LNCaP clone FGC (cell line): ENCODE measurements around the gene RMRP.

Source experiments
- DNase-seq: peaks from one replicate; pipeline ENCODE4 v3.0.0-alpha.2; 2011; ENCODE audit warnings: low read depth
- H3K4me3 ChIP-seq: 2 replicates; pipeline ENCODE4 v1.5.1; 2011; ENCODE audit warnings: mild to moderate bottlenecking, low read depth, low read length, control low read depth
- CTCF ChIP-seq: IDR thresholded peaks from 2 replicates; pipeline ENCODE4 v1.5.1; 2012; ENCODE audit warnings: mild to moderate bottlenecking; ENCODE audit not compliant: control insufficient read depth, insufficient read depth; ENCODE audit errors: extremely low read depth

The RMRP gene

DNA sequence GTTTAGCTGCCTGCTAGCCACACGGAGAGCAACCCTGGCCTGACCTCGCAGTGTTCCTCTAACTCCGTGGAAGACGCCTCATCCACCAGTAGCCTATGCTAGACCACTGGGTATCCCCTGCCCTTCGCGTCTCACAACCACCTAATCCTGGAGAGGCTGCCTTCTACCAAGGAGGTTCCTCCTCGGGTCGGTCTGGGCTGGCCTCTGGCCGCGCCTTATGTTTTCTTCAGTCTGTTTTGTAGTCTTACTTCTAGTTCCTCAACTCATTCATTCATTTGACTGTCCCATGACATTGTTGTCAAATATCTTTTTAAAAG lies 33.5 kb upstream of the RMRP start:
- DNase-seq, result no peak
- peak overlapping the region; percentile 58 for H3K4me3 ChIP-seq
- TF ChIP-seq CTCF, result no peak

DNA sequence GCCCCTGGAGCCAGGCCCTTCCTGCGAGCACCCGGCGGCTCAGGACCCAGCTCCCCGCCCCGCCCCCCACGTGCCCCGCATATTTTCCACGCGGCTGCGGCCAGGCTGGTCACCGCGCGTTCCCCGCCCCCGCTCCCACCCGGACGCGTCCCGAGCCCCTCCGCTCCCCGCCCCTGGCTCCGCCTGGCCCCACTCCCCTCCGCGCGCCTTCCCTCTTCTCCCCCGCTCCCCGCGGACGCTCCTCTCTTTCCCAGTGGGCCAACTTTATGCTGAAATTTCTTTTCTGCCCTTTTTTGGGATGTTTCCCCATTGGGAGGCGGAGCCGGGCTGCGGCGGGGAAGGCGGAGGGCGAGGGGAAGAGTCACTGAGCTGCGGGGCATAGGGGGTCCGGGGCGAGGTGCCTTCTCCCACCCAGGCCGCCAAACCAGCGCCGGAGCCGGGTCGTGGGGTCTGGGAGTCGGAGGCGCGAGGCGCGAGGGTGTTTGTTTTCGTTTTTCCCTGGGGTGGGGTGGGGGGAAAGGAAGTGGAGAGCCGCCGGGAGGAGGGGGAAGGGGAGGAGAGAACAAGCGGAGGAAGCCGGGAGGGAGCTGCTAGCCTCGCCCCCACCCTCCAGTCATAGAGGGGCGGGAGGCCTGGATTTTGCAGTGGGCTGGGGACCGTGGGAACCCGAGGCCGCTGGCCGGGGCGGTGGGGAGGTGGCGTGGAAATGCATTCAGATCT lies 33.0 kb upstream of the RMRP start:
- no peak for TF ChIP-seq CTCF
- no peak for DNase-seq
- peak overlapping the region; percentile 58 for H3K4me3 ChIP-seq

GRCh38 chr9:35690294-35690613 lies 32.4 kb upstream of the RMRP start:
- no peak for DNase-seq
- TF ChIP-seq CTCF, result no peak
- peak overlapping the region; percentile 58 for H3K4me3 ChIP-seq

DNA sequence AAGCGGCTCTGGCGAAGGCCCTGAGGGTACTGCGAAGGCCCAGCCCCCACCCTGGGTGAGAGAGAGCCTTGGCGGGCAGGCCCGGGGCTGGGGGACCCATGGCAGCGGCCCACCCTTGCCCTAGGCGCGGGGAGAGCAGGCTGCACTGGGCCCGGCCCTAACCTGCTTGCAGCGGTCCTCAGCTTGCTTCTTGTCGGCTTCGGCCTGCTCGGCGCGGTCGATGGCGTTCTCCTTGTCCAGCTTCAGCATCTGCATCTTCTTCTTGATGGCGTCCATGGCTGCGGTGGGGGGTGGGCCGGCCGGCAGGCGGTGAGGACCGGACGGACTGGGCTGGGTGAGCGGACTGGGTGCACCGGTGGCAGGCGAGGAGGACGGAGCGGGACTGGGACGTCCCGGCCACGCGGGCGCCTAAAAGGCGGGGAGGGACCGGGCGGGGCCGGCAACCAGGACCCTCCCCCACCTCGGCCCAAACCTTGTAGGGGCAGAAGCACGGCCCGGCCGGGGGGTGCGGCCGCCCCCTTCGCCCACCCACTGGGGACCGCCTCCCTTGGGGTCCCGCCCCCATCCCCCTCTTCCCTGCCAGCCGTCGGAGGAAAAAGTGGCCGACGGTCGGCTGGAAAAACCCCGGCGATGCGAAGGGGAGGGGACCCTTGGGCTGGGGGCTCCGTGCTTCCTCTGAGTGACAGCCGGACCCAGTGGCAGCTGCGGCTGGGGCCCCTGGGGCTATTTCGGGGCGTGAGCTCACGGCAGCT lies 31.9 kb upstream of the RMRP start, which contains the start of gene TPM2:
Gene TPM2 (minus strand): TSS at position 384 of the 752 bp plus-strand sequence. CDS start 108 bp downstream, at position 276.
- TF ChIP-seq CTCF, result no peak
- peak within 1 kb of the TSS; percentile 58 for H3K4me3 ChIP-seq
- DNase-seq, result no peak

- DNase-seq, result no peak
These were observed 31.0 kb upstream of the RMRP start for GRCh38 chr9:35688558-35689541.

GRCh38 chr9:35687972-35688557 lies 30.2 kb upstream of the RMRP start:
- no peak for DNase-seq
- TF ChIP-seq CTCF, result no peak
- no peak overlapping the region for H3K4me3 ChIP-seq

More at GRCh38 chr9:35688558-35689541, 31.0 kb upstream of the RMRP start:
- TF ChIP-seq CTCF, result no peak
- H3K4me3 ChIP-seq, result no peak overlapping the region
